ENCODE measurements around the gene PTPN6.
"Not testable (repeated sequence)": the region's sequence is repeated elsewhere in the genome, so short reads cannot be mapped to it uniquely, and the experiment has no call there.

PTPN6 gene

GRCh38 chr12:6950811-6951540 lies at the start of gene PTPN6:
Gene PTPN6, plus strand, starts transcription at chr12:6951356. Its CDS starts 157 bp downstream, at chr12:6951513.
- DNase-seq (ENCODE audit: low read depth in 3 of 3) = no peak

- no peak for DNase-seq (ENCODE audit: low read depth in 3 of 3)
These were observed 48.7 kb upstream of the PTPN6 start for GRCh38 chr12:6902448-6902847.

GRCh38 chr12:6903722-6904121 lies 47.4 kb upstream of the PTPN6 start:
- DNase-seq (ENCODE audit: low read depth in 3 of 3) = no peak

GRCh38 chr12:6904280-6905276 lies 46.6 kb upstream of the PTPN6 start, which contains the start of gene LRRC23:
Gene LRRC23, plus strand, starts transcription at chr12:6904822. Its CDS starts 812 bp downstream, at chr12:6905634.
- DNase-seq (ENCODE audit: low read depth in 3 of 3) = peak; percentile 97 to 98 (median 98)

- DNase-seq (ENCODE audit: low read depth in 3 of 3) = no peak
These were observed 45.6 kb upstream of the PTPN6 start for GRCh38 chr12:6905414-6906040.

- not testable (repeated sequence) for DNase-seq (ENCODE audit: low read depth in 3 of 3)
These were observed 43.0 kb upstream of the PTPN6 start for GRCh38 chr12:6908141-6908540.

GRCh38 chr12:6909421-6910145 lies 41.6 kb upstream of the PTPN6 start:
- DNase-seq (ENCODE audit: low read depth in 3 of 3) = no peak

- DNase-seq (ENCODE audit: low read depth in 3 of 3) = no peak
These were observed 38.8 kb upstream of the PTPN6 start for GRCh38 chr12:6912164-6912935.

- peak; percentile 61 to 79 (median 65) for DNase-seq (ENCODE audit: low read depth in 3 of 3)
These were observed 36.8 kb upstream of the PTPN6 start, which contains the start of gene ENO2 for GRCh38 chr12:6914246-6914946. Gene ENO2, plus strand, starts transcription at chr12:6914580. Its CDS starts 1,253 bp downstream, at chr12:6915833.

- DNase-seq (ENCODE audit: low read depth in 3 of 3) = peak in 1 of 3 donors; percentile 43
These were observed 36.0 kb upstream of the PTPN6 start for GRCh38 chr12:6914947-6915788.

GRCh38 chr12:6915789-6916285 lies 35.3 kb upstream of the PTPN6 start:
- no peak for DNase-seq (ENCODE audit: low read depth in 3 of 3)

GRCh38 chr12:6916426-6917200 lies 34.5 kb upstream of the PTPN6 start:
- DNase-seq (ENCODE audit: low read depth in 3 of 3) = no peak

GRCh38 chr12:6917491-6918231 lies 33.5 kb upstream of the PTPN6 start:
- DNase-seq (ENCODE audit: low read depth in 3 of 3) = no peak

GRCh38 chr12:6919588-6919987 lies 31.6 kb upstream of the PTPN6 start:
- no peak for DNase-seq (ENCODE audit: low read depth in 3 of 3)

- DNase-seq (ENCODE audit: low read depth in 3 of 3) = no peak
These were observed 29.6 kb upstream of the PTPN6 start for GRCh38 chr12:6921539-6921938.

GRCh38 chr12:6921996-6922946 lies 28.9 kb upstream of the PTPN6 start:
- no peak for DNase-seq (ENCODE audit: low read depth in 3 of 3)
